K562 (cell line): Measurements from ENCODE around the gene MRGPRF. TPM values are rescaled to one million over a fixed set of nuclear protein-coding genes. Genes with fewer than 3 reads are reported as not detected.

Experiments
- ATAC-seq: fragments of 200-7000 bp; cut with Tn5 transposase; 3 replicates; pipeline ENCODE4 v1.9.1; 2020; ENCODE audit warnings: moderate library complexity
- BruUV-seq: library from RNA; stranded (reverse); fragments of 400-500 nt; replicated peaks from 2 replicates; lab custom pipeline; 2021; lab: Mats Ljungman, UMichigan
- CTCF ChIA-PET: fragments of 300-600 bp; formaldehyde crosslinking; extraction: SDS; loops from one replicate; lab custom pipeline; 2021; ENCODE audit warnings: low intra/inter-chr PET ratio; lab: Yijun Ruan, JAX
- POLR2A ChIA-PET: fragments of 300-600, 350-650 bp; sonication (Branson Sonifier 250); formaldehyde crosslinking; extraction: SDS; loops from one replicate; lab custom pipeline; 2021; ENCODE audit warnings: antibody characterized with exemption, inconsistent platforms; lab: Yijun Ruan, JAX
- DNase-seq, 4 experiments: peaks; one replicate each; pipeline versions ENCODE4 v3.0.0 to v3.0.0-alpha.2; 2011 to 2018; ENCODE audit warnings: low spot score in 3 of 4, mixed read lengths in 3 of 4; ENCODE audit errors: extremely low read depth in 1 of 4
- FAIRE-seq: peaks from 2 replicates; lab custom pipeline; 2011; peaks lifted over from hg19 to GRCh38; lab: Jason Lieb, UNC
- H2AFZ ChIP-seq: 2 replicates; pipeline ENCODE4 v1.6.0; 2011; ENCODE audit warnings: low read depth, low read length, control low read depth, inconsistent platforms
- H3K27ac ChIP-seq: fragments of 200-600 bp; 3 replicates; pipeline ENCODE4 v1.8.0; 2011; ENCODE audit warnings: low read depth, mild to moderate bottlenecking, control low read depth, inconsistent platforms, low read length, moderate library complexity, mixed read lengths; ENCODE audit errors: extremely low read depth
- H3K27me3 ChIP-seq, 2 experiments: fragments of 300-600 bp in 1 of 2; 2 replicates in 1 of 2; 3 replicates in 1 of 2; pipeline versions ENCODE4 v1.6.0 to v1.8.0; 2011; ENCODE audit warnings: inconsistent platforms in 2 of 2, low read length in 2 of 2, mild to moderate bottlenecking in 1 of 2, mixed read lengths in 1 of 2, moderate library complexity in 1 of 2; ENCODE audit not compliant: control insufficient read depth in 2 of 2, insufficient read depth in 2 of 2
- H3K36me3 ChIP-seq: fragments of 300-600 bp; 3 replicates; pipeline ENCODE4 v1.8.0; 2011; ENCODE audit warnings: mild to moderate bottlenecking, low read length, inconsistent platforms; ENCODE audit not compliant: control insufficient read depth, insufficient read depth
- H3K4me1 ChIP-seq, 2 experiments: fragments of 200-600 bp in 1 of 2; replicated peaks in 1 of 2; 2 replicates in 1 of 2; 3 replicates in 1 of 2; pipeline versions ENCODE4 v1.5.1 to v1.8.0; 2011; ENCODE audit warnings: inconsistent platforms in 2 of 2, low read length in 2 of 2, mild to moderate bottlenecking in 1 of 2, mixed read lengths in 1 of 2, moderate library complexity in 1 of 2; ENCODE audit not compliant: control insufficient read depth in 2 of 2, insufficient read depth in 2 of 2
- H3K4me2 ChIP-seq: 2 replicates; pipeline ENCODE4 v1.6.1; 2011; ENCODE audit warnings: low read length, control low read depth, inconsistent platforms, mixed read lengths; ENCODE audit not compliant: insufficient read depth
- H3K4me3 ChIP-seq: fragments of 200-600 bp; sonication (generic), shearing (Covaris generic); 2 replicates; pipeline ENCODE4 v1.5.1; 2016; ENCODE audit warnings: control low read depth, inconsistent platforms
- H3K79me2 ChIP-seq: fragments of 200-600 bp; 3 replicates; pipeline ENCODE4 v1.8.0; 2011; ENCODE audit warnings: low read length, inconsistent platforms; ENCODE audit not compliant: control insufficient read depth, insufficient read depth
- H3K9ac ChIP-seq, 2 experiments: 2 replicates each; pipeline versions ENCODE4 v1.6.0 to v1.6.1; 2011; ENCODE audit warnings: low read depth in 2 of 2, low read length in 2 of 2, control low read depth in 1 of 2, inconsistent platforms in 1 of 2, mild to moderate bottlenecking in 1 of 2, mixed read lengths in 1 of 2; ENCODE audit not compliant: insufficient read depth in 1 of 2
- H3K9me1 ChIP-seq: one replicate; pipeline ENCODE4 v1.6.0; 2011; ENCODE audit warnings: inconsistent platforms, mild to moderate bottlenecking, low read length, moderate library complexity; ENCODE audit not compliant: control insufficient read depth, insufficient read depth
- H3K9me3 ChIP-seq: replicated peaks from 2 replicates; pipeline ENCODE4 v1.5.1; 2011; ENCODE audit warnings: low read depth, low read length, inconsistent platforms; ENCODE audit not compliant: control insufficient read depth, insufficient read depth
- H4K20me1 ChIP-seq: replicated peaks from 2 replicates; pipeline ENCODE4 v1.6.1; 2011; ENCODE audit warnings: low read length, inconsistent platforms, mixed read lengths; ENCODE audit not compliant: control insufficient read depth, insufficient read depth
- FUS ChIP-seq: fragments of 200-400 bp; formaldehyde crosslinking; optimal IDR thresholded peaks from 2 replicates; pipeline ENCODE3; 2017; ENCODE audit warnings: low read depth, low read length
- MCM5 ChIP-seq: fragments of 450-650 bp; IDR thresholded peaks from 2 replicates; pipeline ENCODE4 v1.6.1; 2016; ENCODE audit warnings: low read depth
- NR2C1 ChIP-seq, 2 experiments: fragments of 450-650 bp; IDR thresholded peaks; 2 replicates each; pipeline ENCODE4 v1.6.1; 2017; ENCODE audit warnings: mild to moderate bottlenecking in 2 of 2, antibody characterized with exemption in 1 of 2, inconsistent platforms in 1 of 2, missing compliant biosample characterization in 1 of 2, missing genetic modification characterization in 1 of 2
- PML ChIP-seq: IDR thresholded peaks from 2 replicates; pipeline ENCODE4 v1.6.1; 2012; ENCODE audit warnings: low read length, inconsistent platforms
- TCF3 ChIP-seq: sonication (generic); formaldehyde crosslinking; IDR thresholded peaks from 2 replicates; pipeline ENCODE4 v1.4.0; 2020; ENCODE audit warnings: mild to moderate bottlenecking, missing genetic modification reagents
- ZNF280A ChIP-seq: fragments of 450-650 bp; IDR thresholded peaks from 2 replicates; pipeline ENCODE4 v1.6.1; 2018; ENCODE audit warnings: mild to moderate bottlenecking, low read depth; ENCODE audit not compliant: partially characterized antibody
- ZNF609 ChIP-seq: sonication (generic); formaldehyde crosslinking; IDR thresholded peaks from 2 replicates; pipeline ENCODE4 v1.8.1; 2023; ENCODE audit warnings: missing genetic modification reagents, mild to moderate bottlenecking, borderline replicate concordance
- WGBS: fragments of 100-300 bp; shearing (Covaris generic); methylation state at CpG from one replicate; pipeline ENCODE4 v1.1.6; 2016; ENCODE audit warnings: low coverage, mixed read lengths; ENCODE audit not compliant: insufficient coverage; ENCODE audit errors: missing lambda C conversion rate; 5-methylcytosine and 5-hydroxymethylcytosine counted together
- in situ Hi-C: fragments of 300-500 bp; cut with MboI; formaldehyde crosslinking; loops from 4 replicates; pipeline ENCODE4 v1.15.0; 2018; ENCODE audit warnings: inconsistent platforms, mixed read lengths
- intact Hi-C: fragments of 100-400 bp; cut with micrococcal nuclease; formaldehyde crosslinking; loops from 2 replicates; pipeline ENCODE4 v1.14.2; 2022
- polyA plus RNA-seq, 8 experiments: library from polyadenylated mRNA; depleted of rRNA in 4 of 8; stranded (reverse) in 5 of 8; unstranded in 3 of 8; fragments of >200 nt; fragmentation: Nextera tagmentation in 2 of 8; fragmentation: Illumina TruSeq in 1 of 8; extraction: Ambion mirVana in 2 of 8; extraction: Trizol in 1 of 8; gene quantifications; 2 replicates each; pipeline versions ENCODE4 v1.2.1 to v1.2.3, GENCODE V29; 2011 to 2014; ENCODE audit warnings: inconsistent platforms in 1 of 8, missing spikeins in 1 of 8
- total RNA-seq, 7 experiments: library from RNA; depleted of rRNA in 6 of 7; stranded (reverse); fragments of >200 nt in 6 of 7; fragmentation: Illumina TruSeq in 2 of 7; extraction: Trizol in 2 of 7; gene quantifications; 2 replicates each; pipeline versions ENCODE4 v1.2.1 to v1.2.3, GENCODE V29; 2011 to 2021; ENCODE audit warnings: low replicate concordance in 1 of 7
- TF ChIP-seq, protein P1 (sequence below): fragments of 250-450 bp; sonication (Bioruptor Pico); IDR thresholded peaks from 2 replicates; pipeline ENCODE4 v1.8.0; 2022; ENCODE audit warnings: inconsistent platforms

Gene MRGPRF
- total and polyA plus RNA-seq, 9 of the 15 experiments (the other 6 are each of a cell fraction or from before 2014, with no cell fraction given): not detected

- H3K9me1 ChIP-seq: no peaks in the 10 kb centered on the region
Observed at GRCh38 chr11:69035150-69035945, 22.3 kb upstream of the MRGPRF start.

More at GRCh38 chr11:69035150-69035945, 22.3 kb upstream of the MRGPRF start:
- Histone ChIP-seq H4K20me1 (0 out of 2 replicates have a peak, but pooled peaks cover 8% of the 10 kb centered on the region), H3K4me1 (peaks cover 0 to 4% of the 10 kb centered on the region in 2 experiments; a peak in 1 of 5 replicates), H3K79me2 (no peaks in the 10 kb centered on the region), H3K36me3 (no peaks in the 10 kb centered on the region), H3K27ac (no peak overlapping the region), H3K4me3 (no peak overlapping the region), H3K27me3 (peaks cover 28 to 65% of the 10 kb centered on the region in 2 experiments), H2AFZ (no peak overlapping the region), H3K9me3 (no peaks in the 10 kb centered on the region), H3K4me2 (no peak overlapping the region), H3K9ac (no peak overlapping the region)
- ChIA-PET POLR2A (interaction anchor here (0.7 to 0.8 kb wide), 2 partner anchors 41 to 600 kb away, joined by 3 read pairs; no protein-coding TSS in a partner anchor), CTCF (no interaction called here)
- DNase-seq (no peak), FAIRE-seq (no peak), ATAC-seq (no peak)
- BruUV-seq: no TSS peak
- intact Hi-C loops: no loop called here
- 9% methylated on average over 15 of the region's 21 CpGs for WGBS
- in situ Hi-C loops: no loop called here
- no peak for TF ChIP-seq ZNF609
- no peak for TF ChIP-seq MCM5
- no peak for TF ChIP-seq TCF3 (CRISPR knock-in tag)
- no peak for TF ChIP-seq FUS
- TF ChIP-seq, protein P1, sequence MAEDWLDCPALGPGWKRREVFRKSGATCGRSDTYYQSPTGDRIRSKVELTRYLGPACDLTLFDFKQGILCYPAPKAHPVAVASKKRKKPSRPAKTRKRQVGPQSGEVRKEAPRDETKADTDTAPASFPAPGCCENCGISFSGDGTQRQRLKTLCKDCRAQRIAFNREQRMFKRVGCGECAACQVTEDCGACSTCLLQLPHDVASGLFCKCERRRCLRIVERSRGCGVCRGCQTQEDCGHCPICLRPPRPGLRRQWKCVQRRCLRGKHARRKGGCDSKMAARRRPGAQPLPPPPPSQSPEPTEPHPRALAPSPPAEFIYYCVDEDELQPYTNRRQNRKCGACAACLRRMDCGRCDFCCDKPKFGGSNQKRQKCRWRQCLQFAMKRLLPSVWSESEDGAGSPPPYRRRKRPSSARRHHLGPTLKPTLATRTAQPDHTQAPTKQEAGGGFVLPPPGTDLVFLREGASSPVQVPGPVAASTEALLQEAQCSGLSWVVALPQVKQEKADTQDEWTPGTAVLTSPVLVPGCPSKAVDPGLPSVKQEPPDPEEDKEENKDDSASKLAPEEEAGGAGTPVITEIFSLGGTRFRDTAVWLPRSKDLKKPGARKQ (CRISPR knock-in tag): no peak
- no peak for TF ChIP-seq PML
- no peak for TF ChIP-seq ZNF280A
- no peak for TF ChIP-seq NR2C1 (IDR thresholded peaks at IDR 0.05)
- no peak for TF ChIP-seq NR2C1 (tag; IDR thresholded peaks at IDR 0.05)
